Measurements from ENCODE around the gene TC2N.
"Not testable (repeated sequence)": the region's sequence is repeated elsewhere in the genome, so short reads cannot be mapped to it uniquely, and the experiment has no call there.

TC2N gene

DNA sequence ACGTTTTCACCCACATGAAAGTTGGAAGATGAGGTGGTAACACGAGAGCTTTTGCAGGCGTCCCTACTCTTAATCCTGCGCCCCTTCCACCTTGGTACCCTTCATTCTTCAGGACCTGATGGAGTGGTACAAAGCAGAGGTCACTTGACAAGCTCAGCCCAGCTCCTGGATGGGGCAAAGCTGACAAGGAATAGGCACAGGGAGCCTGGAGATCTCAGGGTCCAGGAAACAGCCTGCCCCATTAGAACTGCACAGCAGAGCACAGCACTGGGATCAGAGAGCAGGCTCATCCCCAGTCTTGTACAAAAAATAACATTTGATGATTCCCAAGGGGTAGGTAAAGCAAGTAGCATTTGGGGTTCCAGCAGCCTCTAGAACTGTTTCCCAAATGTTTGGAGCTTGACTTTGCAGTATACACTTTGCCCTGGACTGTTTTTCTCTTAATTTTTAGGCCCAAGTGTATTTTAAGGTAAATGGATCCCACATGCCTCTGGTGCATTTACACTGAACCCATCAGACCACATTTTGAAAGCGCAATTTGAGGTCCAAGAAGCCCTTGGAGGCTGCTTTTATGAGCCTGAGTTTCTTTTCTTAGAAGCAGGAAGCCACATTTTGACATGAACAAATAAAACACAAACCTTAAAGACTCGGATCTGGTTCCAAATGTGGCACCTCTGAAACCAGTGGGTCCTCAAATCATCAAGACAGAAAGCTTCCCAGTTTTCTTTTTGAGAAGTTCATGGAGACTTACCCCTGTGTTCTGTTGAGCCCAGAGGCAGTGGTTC is 633 bp downstream of the TC2N start:
- no peak for DNase-seq

DNA sequence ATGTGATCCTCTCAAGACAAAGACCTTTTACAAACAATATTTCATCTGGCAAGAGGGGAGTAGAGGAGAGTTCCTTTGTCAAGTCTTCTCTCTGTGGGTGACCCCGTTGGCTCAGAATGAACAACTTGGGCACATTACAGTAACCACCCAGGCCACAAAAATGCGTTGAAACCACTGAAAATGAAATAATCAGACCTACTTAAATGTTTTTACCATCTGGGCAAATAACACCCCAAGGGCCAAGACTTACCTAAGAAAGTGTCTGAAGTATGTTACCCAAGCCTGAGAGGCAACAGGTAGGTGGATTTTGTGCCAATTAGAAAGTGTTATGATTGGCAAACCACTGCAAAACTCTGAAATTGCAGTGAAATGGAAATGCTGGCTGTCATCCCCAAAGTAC is 1.3 kb downstream of the TC2N start:
- no peak for DNase-seq

DNA sequence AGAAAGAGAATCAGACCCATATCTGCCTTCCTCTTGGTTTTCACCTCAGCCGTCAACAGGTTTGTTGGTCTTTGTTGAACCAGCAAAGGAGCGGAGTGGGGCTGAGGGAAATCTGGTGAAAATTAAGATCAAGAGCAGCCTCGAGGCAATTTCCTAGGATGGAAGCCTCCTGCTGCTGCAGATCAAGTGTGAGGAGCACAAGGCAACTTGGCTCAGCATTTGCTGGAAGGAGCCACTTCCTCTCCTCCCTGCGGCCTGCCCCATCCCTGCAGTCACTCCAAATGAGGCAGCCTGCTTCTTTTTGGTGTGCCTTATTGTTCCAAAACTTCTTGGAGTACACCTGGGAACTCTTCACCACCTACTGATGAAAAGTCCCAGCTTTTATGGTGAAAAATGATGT is 4.9 kb downstream of the TC2N start:
- DNase-seq: no peak

DNA sequence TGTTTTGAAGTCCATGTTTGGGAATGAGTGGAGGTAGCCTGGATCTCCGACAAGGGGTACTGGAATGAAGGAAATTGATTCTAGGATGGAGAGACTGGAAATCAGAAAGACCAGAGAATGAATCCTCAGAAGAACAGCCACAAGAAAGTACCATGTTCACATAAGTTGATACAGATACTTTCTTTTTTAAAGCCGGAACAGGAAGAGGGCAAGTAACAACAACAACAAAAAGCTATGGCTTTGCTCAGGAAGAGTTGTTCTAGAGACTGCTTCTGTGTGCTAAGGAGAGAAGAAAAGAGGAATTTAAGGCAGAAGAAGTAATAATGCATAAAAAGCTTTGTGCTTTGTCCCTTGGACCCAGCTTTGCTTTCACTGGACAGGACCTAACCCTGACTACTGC is 6.2 kb downstream of the TC2N start:
- DNase-seq: no peak

DNA sequence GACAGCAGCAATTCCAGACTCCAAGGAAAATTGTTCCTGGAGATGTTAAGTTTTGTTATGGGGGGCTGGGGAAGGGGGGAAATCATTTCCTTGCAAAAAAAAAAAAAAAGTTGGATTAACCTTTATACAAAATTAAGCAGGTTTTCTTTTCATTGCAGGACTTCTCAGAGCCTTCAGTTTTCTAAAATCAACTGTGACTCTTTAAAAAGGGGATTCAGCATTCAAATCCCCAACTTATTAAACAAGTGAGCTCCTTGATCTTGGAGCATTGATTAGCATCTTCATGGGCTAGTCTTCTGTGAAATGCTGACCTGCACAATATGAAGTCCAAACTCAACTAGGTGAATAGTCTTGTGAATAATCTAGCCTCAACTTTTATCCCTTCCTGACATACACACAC is 7.1 kb downstream of the TC2N start:
- DNase-seq: no peak

DNA sequence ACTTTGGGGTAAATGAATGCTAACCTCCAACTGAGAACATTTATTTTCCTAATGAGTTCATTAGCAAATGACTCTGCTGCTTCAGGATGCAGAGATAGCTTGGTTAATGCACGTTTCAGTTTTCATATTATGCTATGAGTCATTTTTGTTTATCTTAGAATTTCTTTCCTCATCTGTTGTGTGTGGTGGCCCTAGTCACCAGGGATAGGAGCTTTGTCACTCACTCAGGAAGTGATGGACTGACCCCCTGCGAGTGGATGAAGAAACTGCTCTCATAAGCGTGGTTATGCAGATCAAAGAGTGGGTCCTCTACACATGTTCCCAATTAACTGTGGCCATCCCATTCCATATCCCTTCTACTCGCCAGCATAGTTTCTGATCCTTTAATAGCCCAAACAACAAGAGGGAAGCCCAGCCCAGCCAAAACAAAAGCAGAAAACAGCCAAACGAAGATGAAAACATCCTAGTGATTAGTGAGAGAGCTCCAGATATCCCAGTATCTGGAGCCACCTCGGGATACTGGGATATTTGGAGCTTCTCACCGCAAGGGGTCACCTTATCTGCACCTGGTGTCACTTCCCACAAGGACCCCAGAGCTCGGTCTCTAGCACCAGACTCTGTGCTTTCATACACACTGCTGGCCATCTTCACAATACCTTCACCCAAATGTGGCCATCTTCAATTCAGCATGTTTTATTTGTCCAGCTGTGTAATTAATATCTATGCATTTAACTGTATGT is 8.6 kb downstream of the TC2N start:
- DNase-seq: no peak

DNA sequence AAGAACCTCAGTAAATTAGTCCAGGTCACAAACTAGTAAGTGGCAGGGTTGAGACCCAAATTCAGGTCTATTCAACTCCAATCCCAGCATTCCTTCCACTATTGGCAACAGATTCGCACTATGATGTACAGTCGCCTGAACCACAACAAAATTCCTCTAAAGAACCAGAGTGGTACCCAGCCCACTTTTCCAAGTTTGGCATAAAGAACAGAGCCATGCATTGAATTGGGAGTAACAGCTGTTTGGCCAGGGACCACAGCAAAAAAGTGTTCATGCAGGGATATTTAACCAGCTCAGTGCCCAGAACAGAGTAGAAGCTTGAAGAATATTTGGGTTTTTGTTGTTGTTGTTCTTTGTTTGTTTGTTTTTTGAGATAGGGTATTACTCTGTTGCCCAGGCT is 9.7 kb downstream of the TC2N start:
- DNase-seq: no peak

DNA sequence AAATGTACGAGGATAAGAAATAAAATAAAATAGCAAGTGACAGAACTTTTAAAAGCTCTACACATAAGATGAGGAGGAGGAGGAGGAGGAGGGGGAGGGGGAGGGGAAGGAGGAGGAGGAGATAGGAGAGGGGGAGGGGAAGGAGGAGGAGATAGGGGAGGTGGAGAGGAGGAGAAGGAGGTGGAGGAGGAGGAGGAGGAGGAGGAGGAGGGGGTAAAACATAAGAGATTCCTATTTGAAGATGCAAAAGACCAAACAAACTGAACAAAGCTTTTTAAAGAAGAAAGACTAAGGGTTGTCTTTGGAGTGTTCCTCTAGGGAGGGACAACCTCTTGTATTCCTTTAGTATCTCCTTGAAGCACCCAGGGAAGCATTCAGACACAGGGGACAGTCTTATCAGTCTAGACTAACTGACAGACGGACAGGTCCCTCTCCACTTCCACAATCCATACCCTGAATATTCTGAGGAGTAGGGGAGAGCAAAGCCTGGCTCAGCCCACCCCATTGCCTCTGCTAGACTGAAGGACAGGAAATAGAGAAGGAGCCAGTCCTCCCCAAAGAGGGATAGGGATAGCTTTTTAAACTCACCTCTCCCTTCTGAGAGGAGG is 12.9 kb downstream of the TC2N start:
- DNase-seq: no peak

DNA sequence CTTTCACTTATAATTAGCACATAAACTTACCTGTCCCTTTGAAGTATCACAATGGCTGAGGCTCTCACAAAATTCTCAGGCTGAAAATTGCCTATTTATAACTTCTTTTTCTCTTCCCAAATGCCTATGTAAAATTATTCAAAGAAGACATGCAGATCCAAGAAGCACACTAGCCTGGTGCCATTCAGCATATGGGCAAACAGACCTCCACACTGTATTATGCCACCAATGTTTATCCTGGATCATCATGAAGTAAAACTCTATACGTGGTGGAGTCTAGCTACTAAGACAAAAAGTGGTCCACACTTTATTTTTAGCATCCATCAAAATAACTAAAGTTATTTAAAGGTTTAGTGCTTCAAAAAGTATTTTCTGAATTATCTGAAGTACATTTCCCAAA is 15.8 kb downstream of the TC2N start:
- DNase-seq: no peak

DNA sequence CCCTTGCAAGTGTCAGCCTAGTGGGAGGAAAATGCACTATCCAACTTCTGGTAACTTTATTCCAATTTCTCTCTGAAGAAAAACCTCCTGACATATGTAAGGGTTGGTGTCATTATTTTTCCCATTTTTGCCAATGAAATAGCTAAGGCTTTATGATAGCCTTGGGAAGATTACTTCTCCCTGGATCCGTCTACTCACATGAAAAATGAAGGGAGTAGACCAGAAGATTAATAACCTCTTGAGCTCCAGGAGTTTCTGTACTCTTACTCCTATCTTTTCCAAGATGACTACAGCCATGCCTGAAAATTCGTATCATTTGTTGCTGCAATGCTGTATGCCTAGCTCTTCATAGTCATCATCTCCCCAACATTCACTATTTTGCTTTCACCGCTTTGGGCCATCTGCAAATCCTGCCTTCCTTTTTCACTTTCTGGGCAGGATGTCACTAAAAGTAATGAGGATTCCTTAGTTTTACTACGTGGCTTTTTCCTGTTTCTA is 18.8 kb downstream of the TC2N start:
- DNase-seq: no peak

DNA sequence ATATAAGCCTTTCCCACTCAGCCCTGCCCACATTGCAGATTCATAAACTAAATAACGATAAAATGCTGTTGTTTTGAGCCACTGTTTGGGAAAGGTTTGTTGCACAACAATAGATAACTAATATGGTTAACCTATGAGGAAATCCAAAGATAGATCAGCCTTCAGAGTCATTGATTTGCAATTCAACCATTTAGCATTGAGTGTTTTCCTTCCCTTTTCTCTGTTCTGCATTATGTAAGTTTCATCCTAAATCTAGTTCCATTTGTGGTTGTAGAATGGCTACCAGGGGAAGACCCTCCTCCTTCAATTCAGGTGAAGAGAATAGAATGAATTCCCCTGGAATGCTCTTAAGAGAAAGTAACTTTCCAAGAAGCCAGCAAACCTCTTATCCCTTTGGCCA is 19.6 kb downstream of the TC2N start:
- DNase-seq: no peak

DNA sequence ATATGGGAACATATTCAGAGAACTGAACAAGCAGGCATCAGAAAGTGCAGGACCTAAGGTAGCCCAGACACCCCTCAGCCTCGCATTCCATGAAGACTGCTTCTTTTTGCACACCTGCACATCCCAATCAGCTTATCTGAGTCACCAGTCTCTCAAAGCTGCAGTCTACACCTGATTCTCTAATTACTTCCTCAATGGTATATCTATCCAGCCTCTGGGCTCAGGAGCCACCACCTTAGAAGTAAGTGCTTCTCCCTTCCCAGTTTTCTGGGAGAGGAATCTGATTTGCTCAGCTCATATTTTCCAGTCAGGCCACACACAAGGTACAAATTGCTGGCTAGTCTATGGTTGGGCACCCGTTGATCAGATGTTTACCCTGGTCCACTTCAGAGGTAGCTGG is 21.7 kb downstream of the TC2N start:
- DNase-seq: no peak

DNA sequence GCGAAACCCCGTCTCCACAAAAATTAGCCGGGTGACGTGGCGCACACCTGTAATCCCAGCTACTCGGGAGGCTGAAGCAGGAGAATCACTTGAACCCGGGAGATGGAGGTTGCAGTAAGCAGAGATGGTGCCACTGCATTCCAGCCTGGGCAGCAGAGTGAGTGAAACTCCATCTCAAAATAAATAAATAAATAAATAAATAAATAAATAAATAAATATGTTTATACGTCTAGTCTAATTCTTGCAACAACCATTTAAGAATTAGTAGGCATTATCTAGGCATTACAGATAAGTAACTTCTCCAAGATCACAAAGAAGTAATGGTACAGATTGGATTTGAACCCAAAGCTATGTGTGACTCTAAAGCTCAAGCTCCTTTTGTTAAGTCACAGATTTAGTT is 22.3 kb downstream of the TC2N start:
- DNase-seq: not testable (repeated sequence)

DNA sequence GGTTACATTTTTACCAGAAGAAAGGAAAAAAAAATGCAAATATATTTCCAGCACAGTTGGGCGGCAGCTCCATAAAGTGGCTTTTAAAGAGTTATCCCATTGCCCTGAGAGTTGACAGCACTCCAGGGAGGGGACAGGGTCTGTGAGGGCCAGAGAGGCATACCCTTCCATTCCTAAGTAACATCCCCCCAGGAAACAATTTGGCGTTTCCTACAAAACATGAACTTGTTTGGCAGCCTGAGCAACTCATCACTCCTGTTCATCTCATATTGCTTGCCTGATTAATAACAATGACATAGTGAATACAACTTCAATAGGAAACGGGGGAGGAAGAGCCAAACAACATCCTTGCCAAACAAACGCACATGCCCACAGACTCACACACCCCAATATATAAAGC is 23.3 kb downstream of the TC2N start:
- DNase-seq: no peak

DNA sequence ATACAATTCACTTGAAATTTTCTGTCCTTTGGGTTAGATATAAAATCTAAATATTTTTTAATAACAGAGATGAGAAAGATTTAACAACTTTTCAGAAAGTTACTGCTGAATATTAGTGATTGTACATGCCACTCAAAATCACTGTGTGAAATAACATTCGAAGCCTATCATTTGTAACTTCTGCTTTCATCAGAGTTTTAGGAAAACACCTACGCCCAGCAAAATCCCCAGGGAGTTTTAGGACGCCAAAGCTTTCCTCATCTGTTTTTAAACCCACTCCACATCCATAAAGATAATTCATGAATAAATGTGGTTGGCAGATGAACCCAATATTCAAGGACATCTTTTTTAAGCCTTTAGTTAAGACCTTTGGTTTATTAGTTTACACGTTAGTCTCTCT is 23.9 kb downstream of the TC2N start:
- DNase-seq: no peak

DNA sequence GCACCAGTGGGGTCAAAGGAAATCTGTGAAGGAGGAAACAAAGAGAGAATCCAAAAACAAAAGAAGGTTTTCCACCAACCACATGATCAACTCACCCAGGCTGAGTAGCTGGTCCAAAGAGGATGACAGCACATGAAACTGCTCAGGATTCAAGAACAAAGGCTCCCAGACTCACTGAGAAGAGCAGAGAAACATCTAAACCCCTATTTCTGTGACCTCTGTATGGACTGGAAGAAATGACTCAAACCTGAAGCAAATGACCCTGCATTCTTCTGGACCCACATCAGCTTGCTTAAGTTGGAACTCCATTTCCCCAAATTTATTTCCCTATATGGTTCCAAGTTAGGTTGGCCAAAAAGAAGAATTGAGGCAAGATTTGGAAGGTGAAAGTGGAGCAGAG is 26.3 kb downstream of the TC2N start:
- DNase-seq: no peak

DNA sequence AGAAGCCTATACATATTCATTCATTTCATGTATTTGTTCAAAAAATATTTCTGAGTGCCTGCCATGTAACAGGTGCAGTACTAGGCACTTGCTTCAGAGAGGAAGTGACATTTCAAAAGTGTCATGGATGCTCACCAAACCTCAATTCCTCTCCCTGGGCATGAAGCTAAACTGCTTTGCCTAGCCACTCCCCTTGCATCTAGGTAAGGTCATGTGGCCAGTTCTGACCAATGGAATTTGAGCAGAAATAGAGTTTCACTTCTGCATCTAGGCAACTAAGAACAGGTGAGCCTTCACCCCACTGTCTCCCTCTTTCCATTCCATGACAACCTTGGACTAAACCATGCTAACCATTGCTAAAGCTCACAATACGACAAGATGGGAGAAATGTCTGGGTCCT is 27.6 kb downstream of the TC2N start:
- no peak for DNase-seq

DNA sequence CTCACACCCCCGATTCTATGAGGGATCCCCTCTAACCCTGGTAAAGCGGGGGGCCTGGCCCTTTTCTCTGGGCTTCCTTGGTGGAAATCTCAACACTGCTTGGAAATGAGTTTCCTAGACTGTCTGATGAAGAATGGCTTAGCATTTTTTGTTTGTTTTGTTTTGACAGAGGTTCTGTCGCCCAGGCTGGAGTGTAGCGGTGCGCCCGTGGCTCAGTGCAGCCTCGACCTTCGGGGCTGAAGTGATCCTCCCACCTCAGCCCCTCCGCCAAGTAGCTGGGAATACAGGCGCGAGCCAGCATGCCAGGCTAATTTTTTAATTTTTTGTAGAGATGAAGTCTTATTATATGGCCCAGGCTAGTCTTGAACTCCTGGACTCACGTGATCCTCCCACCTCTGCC is 30.3 kb downstream of the TC2N start:
- no peak for DNase-seq

DNA sequence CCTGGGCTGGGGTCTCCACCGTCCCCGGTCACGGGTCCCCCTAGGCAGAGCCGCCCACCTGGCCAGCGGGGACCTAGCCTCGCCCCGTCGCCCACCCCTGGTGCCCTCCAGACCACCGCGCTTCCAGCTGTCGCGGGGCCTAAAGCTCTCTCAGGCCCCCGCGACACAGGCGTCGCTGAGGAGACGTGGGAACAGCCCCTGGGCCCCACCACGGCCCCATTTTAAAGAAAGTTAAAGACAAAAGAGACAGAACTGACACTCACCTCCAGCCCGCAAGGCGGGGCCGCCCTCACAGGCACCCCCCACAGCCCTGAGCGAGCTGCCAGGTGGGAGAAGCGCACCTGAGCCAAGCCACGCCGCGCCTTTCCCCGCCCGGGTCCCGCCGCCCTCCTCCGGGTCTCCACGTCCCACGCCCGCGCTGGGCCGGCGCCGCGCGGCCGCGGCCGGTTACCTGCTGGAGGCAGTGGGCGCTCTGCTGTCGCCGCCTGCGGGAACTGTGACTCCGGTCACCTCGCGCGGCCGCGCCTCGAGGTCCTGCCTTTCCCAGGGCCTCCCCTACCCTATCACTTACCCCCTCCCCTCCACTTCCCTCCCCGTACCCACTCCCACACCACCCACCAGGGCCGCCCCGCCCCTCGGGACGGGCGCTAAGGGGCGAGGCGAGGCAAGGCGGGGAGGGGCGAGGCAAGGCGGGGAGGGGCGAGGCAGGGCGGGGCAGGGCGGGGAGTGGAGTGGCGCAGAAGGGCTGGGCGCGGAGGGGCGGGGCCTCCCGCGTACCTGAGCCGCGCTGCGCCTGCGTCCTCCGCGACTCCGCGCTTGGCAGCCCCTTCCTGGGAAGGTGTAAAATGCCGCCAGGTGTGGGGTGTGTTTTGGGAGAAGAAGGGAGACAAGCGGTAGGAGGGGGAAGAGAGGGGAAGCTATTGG is 31.2 kb downstream of the TC2N start:
- DNase-seq: peak; percentile 89

DNA sequence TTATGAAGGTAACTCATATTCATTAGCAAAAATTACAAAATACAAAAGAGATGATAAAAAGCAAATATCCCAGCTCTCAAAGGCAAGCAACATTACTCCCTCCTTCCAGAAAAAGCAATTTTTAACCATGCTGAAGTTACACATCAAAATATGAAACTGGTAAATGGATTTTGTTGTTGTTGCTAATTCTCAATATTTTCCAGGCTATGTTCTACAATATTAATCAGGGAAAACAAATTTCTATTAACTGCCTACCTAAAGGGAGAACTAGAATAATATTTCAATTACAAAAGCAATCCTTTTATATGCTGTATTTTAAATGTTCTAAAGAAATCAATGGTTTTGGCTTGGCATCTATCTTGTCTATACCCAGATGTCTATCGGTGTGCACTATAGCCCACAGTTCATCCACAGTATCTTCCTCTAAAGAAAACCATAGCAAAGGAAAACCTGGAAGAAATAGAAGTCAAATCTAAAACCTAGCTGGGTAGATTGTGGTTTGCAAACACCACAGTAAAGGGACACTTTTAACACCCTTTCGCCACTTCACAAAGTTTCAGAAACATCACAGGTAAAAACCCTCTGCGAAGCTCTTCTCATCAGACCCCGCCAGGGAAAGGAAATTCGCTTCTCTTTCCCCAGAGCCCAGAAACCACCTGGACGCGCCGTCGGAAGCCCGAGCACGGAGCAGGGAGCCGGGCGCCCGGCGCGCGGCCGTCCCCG is 32.0 kb downstream of the TC2N start:
- no peak for DNase-seq

DNA sequence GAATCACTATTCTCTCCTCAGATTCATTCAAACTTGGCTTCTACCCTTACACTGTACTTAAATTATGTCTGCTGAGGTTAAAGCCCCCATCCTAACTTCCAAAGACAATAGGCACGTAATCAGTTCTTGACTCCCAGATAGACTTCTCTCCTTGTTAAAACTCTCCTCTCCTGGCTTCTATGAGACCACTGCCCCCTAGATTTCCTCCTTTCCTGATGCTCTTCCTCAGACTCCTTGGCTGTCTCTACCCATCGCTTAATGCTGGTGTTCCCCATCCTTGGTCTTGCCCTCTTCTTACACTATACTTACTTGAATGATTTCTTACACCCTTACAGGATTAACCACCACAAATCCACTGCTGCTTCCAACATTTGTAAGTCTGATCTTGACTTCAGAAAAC is 32.8 kb downstream of the TC2N start:
- no peak for DNase-seq

DNA sequence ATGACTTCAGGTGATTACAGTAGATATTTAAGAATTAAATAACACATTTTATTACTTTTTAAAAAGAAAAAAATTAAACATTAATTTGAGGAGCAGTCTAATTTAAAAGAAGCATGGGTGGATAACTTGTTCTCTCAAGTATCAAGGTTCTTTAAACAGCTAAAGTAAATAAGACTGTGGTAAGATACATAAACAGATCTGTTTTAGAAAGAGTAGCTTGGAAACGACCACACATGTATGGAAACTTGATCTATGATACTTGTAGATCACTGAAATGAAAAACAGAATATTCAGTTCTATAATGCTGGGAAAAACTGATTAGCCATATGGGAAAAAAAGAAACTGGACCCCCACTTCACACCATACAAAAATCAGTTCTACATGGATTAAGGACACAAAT is 36.0 kb downstream of the TC2N start:
- DNase-seq: no peak

Data from activated CD8-positive, alpha-beta memory T cell treated with anti-CD3 and anti-CD28 coated beads for 24 hours (primary cell).